BE2C (cell line): ENCODE measurements around the gene ECE1.
"Not testable (repeated sequence)": the region's sequence is repeated elsewhere in the genome, so short reads cannot be mapped to it uniquely, and the experiment has no call there.

ENCODE experiments used
- DNase-seq: peaks from one replicate; pipeline ENCODE4 v3.0.0-alpha.2; 2020
- H3K27me3 ChIP-seq: fragments of 250-450 bp; sonication (Bioruptor Pico); 2 replicates; pipeline ENCODE4 v1.5.1; 2020; ENCODE audit warnings: mild to moderate bottlenecking
- H3K36me3 ChIP-seq: fragments of 250-450 bp; sonication (Bioruptor Pico); 2 replicates; pipeline ENCODE4 v1.5.1; 2020; ENCODE audit warnings: mild to moderate bottlenecking
- H3K4me1 ChIP-seq: fragments of 250-450 bp; sonication (Bioruptor Pico); 2 replicates; pipeline ENCODE4 v1.5.1; 2020
- H3K4me3 ChIP-seq: 2 replicates; pipeline ENCODE4 v1.5.1; 2011; ENCODE audit warnings: low read depth, low read length
- H3K9me3 ChIP-seq: fragments of 250-450 bp; sonication (Bioruptor Pico); 2 replicates; pipeline ENCODE4 v1.5.1; 2020
- TF ChIP-seq, protein P1 (sequence below): IDR thresholded peaks from 2 replicates; pipeline ENCODE4 v1.5.1; 2012; ENCODE audit warnings: mild to moderate bottlenecking, low read depth, low read length

ECE1 gene

DNA sequence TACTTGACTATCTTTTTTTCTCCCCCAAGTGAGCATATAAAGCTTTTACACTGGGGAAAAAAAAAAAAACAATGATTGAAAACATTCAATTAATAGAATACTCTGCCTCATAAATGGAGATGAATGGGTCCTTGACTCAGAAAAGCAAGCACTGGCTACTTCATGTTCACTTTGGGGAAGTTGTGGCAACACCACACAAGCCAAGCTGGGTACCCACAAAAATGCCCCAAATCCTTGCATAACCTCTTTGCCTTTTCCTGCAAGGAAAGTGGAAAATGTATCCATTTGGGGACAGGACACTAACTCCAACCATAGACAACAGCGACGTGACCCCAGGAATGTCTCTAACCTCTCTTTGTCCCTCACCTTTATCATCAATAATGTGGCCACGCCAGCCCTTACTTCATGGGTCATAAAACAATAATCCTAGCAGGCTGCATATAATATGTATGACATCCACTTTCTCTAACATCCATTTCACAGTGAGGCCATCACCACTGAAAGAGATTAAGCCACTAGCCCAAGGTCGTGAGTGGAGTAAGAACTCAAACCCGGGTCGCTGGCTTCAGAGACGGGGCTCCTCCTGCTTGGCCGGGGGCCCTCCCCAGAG, 2.3 kb downstream of the ECE1 start:
- H3K27me3 ChIP-seq: no peaks in the 10 kb centered on the region
- TF ChIP-seq, protein P1, sequence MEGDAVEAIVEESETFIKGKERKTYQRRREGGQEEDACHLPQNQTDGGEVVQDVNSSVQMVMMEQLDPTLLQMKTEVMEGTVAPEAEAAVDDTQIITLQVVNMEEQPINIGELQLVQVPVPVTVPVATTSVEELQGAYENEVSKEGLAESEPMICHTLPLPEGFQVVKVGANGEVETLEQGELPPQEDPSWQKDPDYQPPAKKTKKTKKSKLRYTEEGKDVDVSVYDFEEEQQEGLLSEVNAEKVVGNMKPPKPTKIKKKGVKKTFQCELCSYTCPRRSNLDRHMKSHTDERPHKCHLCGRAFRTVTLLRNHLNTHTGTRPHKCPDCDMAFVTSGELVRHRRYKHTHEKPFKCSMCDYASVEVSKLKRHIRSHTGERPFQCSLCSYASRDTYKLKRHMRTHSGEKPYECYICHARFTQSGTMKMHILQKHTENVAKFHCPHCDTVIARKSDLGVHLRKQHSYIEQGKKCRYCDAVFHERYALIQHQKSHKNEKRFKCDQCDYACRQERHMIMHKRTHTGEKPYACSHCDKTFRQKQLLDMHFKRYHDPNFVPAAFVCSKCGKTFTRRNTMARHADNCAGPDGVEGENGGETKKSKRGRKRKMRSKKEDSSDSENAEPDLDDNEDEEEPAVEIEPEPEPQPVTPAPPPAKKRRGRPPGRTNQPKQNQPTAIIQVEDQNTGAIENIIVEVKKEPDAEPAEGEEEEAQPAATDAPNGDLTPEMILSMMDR: no peak
- H3K36me3 ChIP-seq: no peaks in the 10 kb centered on the region
- H3K9me3 ChIP-seq: no peaks in the 10 kb centered on the region
- H3K4me1 ChIP-seq: peaks cover 12% of the 10 kb centered on the region
- no peak overlapping the region for H3K4me3 ChIP-seq
- DNase-seq: no peak

- not testable (repeated sequence) for H3K4me3 ChIP-seq, H3K36me3 ChIP-seq, DNase-seq, H3K27me3 ChIP-seq, H3K9me3 ChIP-seq
- peaks cover 14% of the 10 kb centered on the region for H3K4me1 ChIP-seq
These were observed 4.9 kb downstream of the ECE1 start for GRCh38 chr1:21285386-21285785.

GRCh38 chr1:21285055-21285372, 5.2 kb downstream of the ECE1 start:
- DNase-seq: no peak
- Histone ChIP-seq H3K4me1 (peaks cover 18% of the 10 kb centered on the region), H3K9me3 (no peaks in the 10 kb centered on the region), H3K27me3 (no peaks in the 10 kb centered on the region), H3K4me3 (no peak overlapping the region), H3K36me3 (no peaks in the 10 kb centered on the region)
- TF ChIP-seq, protein P1: no peak

GRCh38 chr1:21284206-21285054, 5.8 kb downstream of the ECE1 start:
- DNase-seq: no peak

DNA sequence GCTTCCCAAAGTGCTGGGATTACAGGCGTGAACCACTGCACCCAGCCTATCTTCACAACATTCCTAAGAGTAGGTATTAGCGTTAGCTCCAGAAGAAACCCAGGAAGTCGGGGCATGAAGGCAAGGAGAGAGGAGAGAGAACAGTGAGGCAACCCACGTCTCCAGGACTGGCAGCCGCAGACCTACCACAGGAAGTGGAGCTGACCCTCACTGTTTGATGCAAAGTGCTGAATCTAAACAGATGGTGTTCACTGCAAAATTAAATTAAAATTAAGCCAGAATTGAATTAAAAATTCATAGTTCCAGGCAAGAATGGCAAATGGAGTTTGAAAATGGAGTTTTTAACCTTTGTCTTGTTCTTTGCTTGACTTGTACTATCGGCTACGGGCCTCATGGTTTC, 6.7 kb downstream of the ECE1 start:
- Histone ChIP-seq H3K36me3 (no peaks in the 10 kb centered on the region; the same call in 1 of the 2 replicates), H3K9me3 (no peaks in the 10 kb centered on the region), H3K27me3 (no peaks in the 10 kb centered on the region), H3K4me1 (peaks cover 19% of the 10 kb centered on the region), H3K4me3 (no peak overlapping the region)
- TF ChIP-seq, protein P1: no peak
- no peak for DNase-seq

More at GRCh38 chr1:21284206-21285054, 5.8 kb downstream of the ECE1 start:
- H3K4me3 ChIP-seq: no peak overlapping the region
- H3K9me3 ChIP-seq: no peaks in the 10 kb centered on the region
- H3K4me1 ChIP-seq: peaks cover 19% of the 10 kb centered on the region
- H3K36me3 ChIP-seq: no peaks in the 10 kb centered on the region
- TF ChIP-seq, protein P1: no peak
- H3K27me3 ChIP-seq: no peaks in the 10 kb centered on the region

DNA sequence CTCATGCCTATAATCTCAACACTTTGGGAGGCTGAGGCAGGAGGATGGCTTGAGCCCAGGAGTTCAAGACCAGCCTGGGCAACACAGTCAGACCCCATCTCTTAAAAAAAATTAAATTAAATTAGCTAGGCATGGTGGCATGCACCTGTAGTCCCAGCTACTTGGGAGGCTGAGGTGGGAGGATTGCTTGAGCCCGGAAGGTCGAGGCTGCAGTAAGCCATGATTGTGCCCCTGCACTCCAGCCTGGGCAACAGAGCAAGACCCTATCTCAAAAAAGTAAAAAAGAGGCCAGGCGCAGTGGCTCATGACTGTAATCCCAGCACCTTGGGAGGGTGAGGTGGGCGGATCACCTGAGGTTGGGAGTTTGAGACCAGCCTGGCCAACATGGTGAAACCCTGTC, 8.2 kb downstream of the ECE1 start:
- peaks cover 19% of the 10 kb centered on the region for H3K4me1 ChIP-seq
- not testable (repeated sequence) for H3K4me3 ChIP-seq, DNase-seq, H3K27me3 ChIP-seq, H3K36me3 ChIP-seq, H3K9me3 ChIP-seq

- H3K4me3 ChIP-seq: no peak overlapping the region
- TF ChIP-seq, protein P1: no peak
- peaks cover 21% of the 10 kb centered on the region for H3K4me1 ChIP-seq
- H3K36me3 ChIP-seq: no peaks in the 10 kb centered on the region; the same call in 1 of the 2 replicates
- DNase-seq: no peak
- H3K27me3 ChIP-seq: no peaks in the 10 kb centered on the region
- H3K9me3 ChIP-seq: no peaks in the 10 kb centered on the region
These were observed 9.8 kb downstream of the ECE1 start for GRCh38 chr1:21280482-21280881.
